Kidney epithelial cell (primary cell): Measurements from ENCODE around the gene KCTD5. TPM values are rescaled to one million over a fixed set of nuclear protein-coding genes. Genes with fewer than 3 reads are reported as not detected.
A peak's percentile ranks its signal among the peaks of the same experiment; 100 is the strongest.
"Not testable (repeated sequence)": the region's sequence is repeated elsewhere in the genome, so short reads cannot be mapped to it uniquely, and the experiment has no call there.

Experiments used
- DNase-seq: peaks from one replicate; pipeline ENCODE4 v3.0.0-alpha.2; 2010; ENCODE audit warnings: low read depth
- H3K27me3 ChIP-seq: 2 replicates; pipeline ENCODE4 v1.6.0; 2011; ENCODE audit warnings: low read length; ENCODE audit not compliant: control insufficient read depth, insufficient read depth
- H3K36me3 ChIP-seq: 2 replicates; pipeline ENCODE4 v1.5.1; 2011; ENCODE audit warnings: low read length; ENCODE audit not compliant: control insufficient read depth, insufficient read depth
- H3K4me3 ChIP-seq: 2 replicates; pipeline ENCODE4 v1.5.1; 2011; ENCODE audit warnings: low read depth, mild to moderate bottlenecking, control low read depth, low read length
- CTCF ChIP-seq: IDR thresholded peaks from 2 replicates; pipeline ENCODE4 v1.5.1; 2011; ENCODE audit warnings: mild to moderate bottlenecking, moderate library complexity, low read length, control low read depth, inconsistent platforms; ENCODE audit not compliant: insufficient read depth, poor library complexity, severe bottlenecking
- total RNA-seq: library from RNA; depleted of rRNA; stranded (reverse); fragments of >200 nt; gene quantifications from 2 replicates; pipeline ENCODE4 v1.2.3, GENCODE V29; 2015

The KCTD5 gene
- total RNA-seq: 47.4 and 47.8 TPM in 2 replicates

GRCh38 chr16:2682209-2683021, at the start of gene KCTD5:
KCTD5 (plus strand) TSS chr16:2682523; CDS start chr16:2682549, 26 bp downstream.
- no peak for TF ChIP-seq CTCF
- DNase-seq: peak; percentile 65
- H3K27me3 ChIP-seq: no peaks in the 10 kb centered on the region
- no peaks in the 10 kb centered on the region for H3K36me3 ChIP-seq
- peak within 1 kb of the TSS; percentile 99 for H3K4me3 ChIP-seq

GRCh38 chr16:2639071-2639721, 43.1 kb upstream of the KCTD5 start:
- DNase-seq, H3K36me3 ChIP-seq, H3K27me3 ChIP-seq, H3K4me3 ChIP-seq: not testable (repeated sequence)

- H3K36me3 ChIP-seq, H3K4me3 ChIP-seq, DNase-seq, H3K27me3 ChIP-seq: not testable (repeated sequence)
These were observed 42.6 kb upstream of the KCTD5 start for GRCh38 chr16:2639722-2640072.

- H3K36me3 ChIP-seq, DNase-seq, H3K27me3 ChIP-seq, H3K4me3 ChIP-seq: not testable (repeated sequence)
These were observed 39.8 kb upstream of the KCTD5 start for GRCh38 chr16:2642561-2642960.

- H3K27me3 ChIP-seq, H3K4me3 ChIP-seq, H3K36me3 ChIP-seq, DNase-seq: not testable (repeated sequence)
These were observed 37.4 kb upstream of the KCTD5 start for GRCh38 chr16:2644754-2645453.

GRCh38 chr16:2651268-2651871, 31.0 kb upstream of the KCTD5 start:
- not testable (repeated sequence) for H3K27me3 ChIP-seq, H3K4me3 ChIP-seq, H3K36me3 ChIP-seq, DNase-seq

- not testable (repeated sequence) for DNase-seq, H3K4me3 ChIP-seq, H3K27me3 ChIP-seq, H3K36me3 ChIP-seq
These were observed 28.4 kb upstream of the KCTD5 start for GRCh38 chr16:2653915-2654314.

- not testable (repeated sequence) for DNase-seq, H3K27me3 ChIP-seq, H3K36me3 ChIP-seq
These were observed 27.4 kb upstream of the KCTD5 start for GRCh38 chr16:2654949-2655348.

GRCh38 chr16:2656985-2657384, 25.3 kb upstream of the KCTD5 start:
- peaks cover 5% of the 10 kb centered on the region for H3K27me3 ChIP-seq
- H3K36me3 ChIP-seq: no peaks in the 10 kb centered on the region
- no peak overlapping the region for H3K4me3 ChIP-seq
- TF ChIP-seq CTCF: no peak
- DNase-seq: no peak

More at GRCh38 chr16:2654949-2655348, 27.4 kb upstream of the KCTD5 start:
- H3K4me3 ChIP-seq: not testable (repeated sequence)

GRCh38 chr16:2657803-2658202, 24.5 kb upstream of the KCTD5 start:
- H3K27me3 ChIP-seq, DNase-seq, H3K4me3 ChIP-seq, H3K36me3 ChIP-seq: not testable (repeated sequence)

GRCh38 chr16:2659560-2659959, 22.8 kb upstream of the KCTD5 start:
- DNase-seq, H3K36me3 ChIP-seq: not testable (repeated sequence)

GRCh38 chr16:2660014-2660662, 22.2 kb upstream of the KCTD5 start:
- not testable (repeated sequence) for DNase-seq, H3K27me3 ChIP-seq, H3K36me3 ChIP-seq, H3K4me3 ChIP-seq

More at GRCh38 chr16:2659560-2659959, 22.8 kb upstream of the KCTD5 start:
- not testable (repeated sequence) for H3K27me3 ChIP-seq, H3K4me3 ChIP-seq
